B cell (primary cell): ENCODE measurements around the gene RPL22. TPM values are rescaled to one million over a fixed set of nuclear protein-coding genes. Genes with fewer than 3 reads are reported as not detected.

Experiments
- ATAC-seq: fragments of 200-7000 bp; cut with Tn5 transposase; one replicate; pipeline ENCODE4 v1.10.0; 2021; ENCODE audit warnings: low read depth, mild to moderate bottlenecking, moderate number of reproducible peaks, moderate library complexity
- CTCF ChIA-PET: fragments of 350-600 bp; sonication (Branson Sonifier 250); formaldehyde crosslinking; loops from one replicate; lab custom pipeline; 2021; ENCODE audit warnings: antibody characterized with exemption, inconsistent platforms; lab: Charles Lee
- POLR2A ChIA-PET: fragments of 350-600 bp; sonication (Branson Sonifier 250); formaldehyde crosslinking; loops from one replicate; lab custom pipeline; 2021; ENCODE audit warnings: antibody characterized with exemption; lab: Charles Lee
- DNase-seq: peaks from one replicate; pipeline ENCODE4 v3.0.0; 2013
- H2AFZ ChIP-seq: 2 replicates; pipeline ENCODE4 v1.6.1; 2012; ENCODE audit warnings: mild to moderate bottlenecking, low read depth, low read length; ENCODE audit not compliant: insufficient read depth, poor library complexity, severe bottlenecking
- H3K27ac ChIP-seq, 2 donors: 1 replicate in 1 of 2; 2 replicates in 1 of 2; pipeline ENCODE4 v1.5.1; 2012 to 2013; ENCODE audit warnings: low read length in 2 of 2, mild to moderate bottlenecking in 2 of 2, moderate library complexity in 1 of 2
- H3K27me3 ChIP-seq, 4 experiments: fragments of 200-600 bp in 1 of 4; sonication (generic) in 1 of 4; replicated peaks in 1 of 4; 1 replicate in 2 of 4; 2 replicates in 2 of 4; pipeline versions ENCODE4 v1.6.1 to v1.7.0; 2013 to 2016; ENCODE audit warnings: low read length in 3 of 4, mild to moderate bottlenecking in 2 of 4, mixed read lengths in 1 of 4, moderate library complexity in 1 of 4; ENCODE audit not compliant: insufficient read depth in 4 of 4, control insufficient read depth in 3 of 4; ENCODE audit errors: control extremely low read depth in 1 of 4
- H3K36me3 ChIP-seq, 2 experiments: replicated peaks in 1 of 2; 1 replicate in 1 of 2; 2 replicates in 1 of 2; pipeline versions ENCODE4 v1.6.1 to v1.7.1; 2013; ENCODE audit warnings: low read length in 1 of 2; ENCODE audit not compliant: insufficient read depth in 2 of 2, control insufficient read depth in 1 of 2; ENCODE audit errors: control extremely low read depth in 1 of 2, extremely low read depth in 1 of 2
- H3K4me1 ChIP-seq, 2 donors: fragments of 200-600 bp in 1 of 2; sonication (generic) in 1 of 2; 1 replicate in 1 of 2; 2 replicates in 1 of 2; pipeline versions ENCODE4 v1.5.1 to v1.6.1; 2013 to 2017; ENCODE audit warnings: low read length in 2 of 2; ENCODE audit not compliant: control insufficient read depth in 2 of 2, insufficient read depth in 2 of 2
- H3K4me2 ChIP-seq: replicated peaks from 2 replicates; pipeline ENCODE3; 2012; ENCODE audit warnings: mild to moderate bottlenecking, low read depth, low read length; ENCODE audit not compliant: poor library complexity, severe bottlenecking
- H3K4me3 ChIP-seq, 5 experiments: fragments of 200-600 bp in 1 of 5; sonication (generic) in 1 of 5; 1 replicate in 3 of 5; 2 replicates in 2 of 5; pipeline versions ENCODE4 v1.5.1 to v1.7.0; 2011 to 2016; ENCODE audit warnings: low read length in 4 of 5, mild to moderate bottlenecking in 4 of 5, low read depth in 2 of 5, control low read depth in 1 of 5, moderate library complexity in 1 of 5; ENCODE audit not compliant: insufficient read depth in 1 of 5; ENCODE audit errors: control extremely low read depth in 1 of 5, extremely low read depth in 1 of 5
- H3K79me2 ChIP-seq: fragments of 200-600 bp; sonication (generic); one replicate; pipeline ENCODE4 v1.6.0; 2016; ENCODE audit warnings: low read length; ENCODE audit not compliant: control insufficient read depth, insufficient read depth
- H3K9ac ChIP-seq: fragments of 200-600 bp; sonication (generic); 2 replicates; pipeline ENCODE4 v1.6.1; 2017; ENCODE audit warnings: mild to moderate bottlenecking, low read length, moderate library complexity
- H3K9me3 ChIP-seq, 3 donors: one replicate each; pipeline versions ENCODE4 v1.6.1 to v1.7.1; 2013; ENCODE audit warnings: low read length in 2 of 3; ENCODE audit not compliant: control insufficient read depth in 2 of 3, insufficient read depth in 1 of 3; ENCODE audit errors: control extremely low read depth in 1 of 3
- H4K20me1 ChIP-seq: 2 replicates; pipeline ENCODE4 v1.6.0; 2012; ENCODE audit warnings: mild to moderate bottlenecking, low read length; ENCODE audit not compliant: insufficient read depth, control insufficient read depth, poor library complexity, severe bottlenecking
- H3K27ac Mint-ChIP-seq: one replicate; pipeline ENCODE4 v1.8.0; 2021; ENCODE audit warnings: mixed read lengths
- H3K27me3 Mint-ChIP-seq: one replicate; pipeline ENCODE4 v1.8.0; 2021; ENCODE audit warnings: mixed read lengths
- H3K4me1 Mint-ChIP-seq: one replicate; pipeline ENCODE4 v1.8.0; 2021; ENCODE audit warnings: mixed read lengths
- H3K4me3 Mint-ChIP-seq: one replicate; pipeline ENCODE4 v1.8.0; 2021; ENCODE audit warnings: mixed read lengths
- H3K9me3 Mint-ChIP-seq: one replicate; pipeline ENCODE4 v1.8.0; 2022; ENCODE audit warnings: mixed read lengths; ENCODE audit not compliant: insufficient read depth
- EZH2 ChIP-seq: IDR thresholded peaks from 2 replicates; pipeline ENCODE4 v1.6.1; 2012; ENCODE audit warnings: borderline replicate concordance, low read depth, mild to moderate bottlenecking, moderate library complexity, low read length; ENCODE audit not compliant: insufficient read depth, poor library complexity, severe bottlenecking
- WGBS: methylation state at CpG from one replicate; pipeline ENCODE4 v1.1.5; 2013; ENCODE audit warnings: missing lambda C conversion rate; ENCODE audit not compliant: insufficient coverage; 5-methylcytosine and 5-hydroxymethylcytosine counted together
- intact Hi-C: fragments of 100-400 bp; cut with micrococcal nuclease; formaldehyde crosslinking; loops from one replicate; pipeline ENCODE4 v1.10.0; 2022
- polyA plus RNA-seq: library from polyadenylated mRNA; depleted of rRNA; stranded (reverse); fragments of >200 nt; gene quantifications from 2 replicates; pipeline ENCODE4 v1.2.3, GENCODE V29; 2012
- total RNA-seq, 2 donors: library from RNA; stranded (reverse); fragments of 120-200 nt in 1 of 2; gene quantifications; 1 replicate in 1 of 2; 2 replicates in 1 of 2; pipeline versions ENCODE4 v1.2.3 to v1.2.4, GENCODE V29; 2013 to 2022
- TF ChIP-seq, protein P1 (sequence below): fragments of 200-600 bp; IDR thresholded peaks from one replicate; pipeline ENCODE4 v1.8.0; 2022; ENCODE audit warnings: antibody characterized with exemption, mild to moderate bottlenecking

The RPL22 gene
- total and polyA plus RNA-seq, 2 donors (not counting 1 experiment from before 2014, with no cell fraction given): 70.9 to 471 TPM

- ChIA-PET CTCF (no interaction called here), POLR2A (no interaction called here)
- H3K27me3 Mint-ChIP-seq: peaks cover 19% of the 10 kb centered on the region
- no peak overlapping the region for H3K27ac Mint-ChIP-seq
- whole genome bisulfite sequencing: 92% methylated on average over 6 of the region's 7 CpGs
- no peaks in the 10 kb centered on the region for H3K9me3 Mint-ChIP-seq
- peaks cover 7% of the 10 kb centered on the region for H3K4me1 Mint-ChIP-seq
- DNase-seq: no peak
- intact Hi-C loops: no loop called here
- Histone ChIP-seq H3K4me1 (peaks cover 11 to 12% of the 10 kb centered on the region in 2 donors), H2AFZ (no peak overlapping the region), H3K27ac (no peak overlapping the region), H3K79me2 (no peaks in the 10 kb centered on the region), H3K9ac (no peak overlapping the region), H3K36me3 (no peaks in the 10 kb centered on the region), H4K20me1 (no peaks in the 10 kb centered on the region), H3K4me2 (no peak overlapping the region), H3K9me3 (peaks cover 0 to 4% (median 0%) of the 10 kb centered on the region in 3 donors), H3K27me3 (peaks cover 0 to 14% (median 2%) of the 10 kb centered on the region in 4 experiments), H3K4me3 (no peak overlapping the region)
- TF ChIP-seq, protein P1, sequence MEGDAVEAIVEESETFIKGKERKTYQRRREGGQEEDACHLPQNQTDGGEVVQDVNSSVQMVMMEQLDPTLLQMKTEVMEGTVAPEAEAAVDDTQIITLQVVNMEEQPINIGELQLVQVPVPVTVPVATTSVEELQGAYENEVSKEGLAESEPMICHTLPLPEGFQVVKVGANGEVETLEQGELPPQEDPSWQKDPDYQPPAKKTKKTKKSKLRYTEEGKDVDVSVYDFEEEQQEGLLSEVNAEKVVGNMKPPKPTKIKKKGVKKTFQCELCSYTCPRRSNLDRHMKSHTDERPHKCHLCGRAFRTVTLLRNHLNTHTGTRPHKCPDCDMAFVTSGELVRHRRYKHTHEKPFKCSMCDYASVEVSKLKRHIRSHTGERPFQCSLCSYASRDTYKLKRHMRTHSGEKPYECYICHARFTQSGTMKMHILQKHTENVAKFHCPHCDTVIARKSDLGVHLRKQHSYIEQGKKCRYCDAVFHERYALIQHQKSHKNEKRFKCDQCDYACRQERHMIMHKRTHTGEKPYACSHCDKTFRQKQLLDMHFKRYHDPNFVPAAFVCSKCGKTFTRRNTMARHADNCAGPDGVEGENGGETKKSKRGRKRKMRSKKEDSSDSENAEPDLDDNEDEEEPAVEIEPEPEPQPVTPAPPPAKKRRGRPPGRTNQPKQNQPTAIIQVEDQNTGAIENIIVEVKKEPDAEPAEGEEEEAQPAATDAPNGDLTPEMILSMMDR: no peak
- no peak for TF ChIP-seq EZH2
- no peak overlapping the region for H3K4me3 Mint-ChIP-seq
- ATAC-seq: no peak
Measured at GRCh38 chr1:6152882-6153281, 46.5 kb downstream of the RPL22 start.

DNA sequence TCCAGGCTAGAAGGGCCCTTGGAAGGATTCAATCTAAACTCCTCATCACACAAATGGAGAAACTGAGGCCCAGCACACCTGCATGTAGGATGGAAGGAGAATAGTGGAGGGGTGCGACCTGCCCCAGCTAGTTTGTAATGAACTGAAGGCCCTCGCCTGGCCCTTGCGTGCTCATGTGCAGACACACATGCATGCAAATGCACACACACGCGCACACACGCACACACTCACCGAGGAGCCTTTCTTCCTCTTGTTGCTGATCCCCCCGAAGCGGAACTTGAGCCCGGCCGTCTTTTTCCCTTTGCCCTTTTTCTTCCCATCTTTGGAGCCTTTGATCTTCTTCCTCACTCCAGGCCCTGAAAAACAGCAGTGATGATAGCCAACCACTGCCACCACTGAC lies 47.2 kb downstream of the RPL22 start:
- no peak for TF ChIP-seq EZH2
- TF ChIP-seq, protein P1: no peak
- Histone ChIP-seq H3K9ac (no peak overlapping the region), H3K27ac (no peak overlapping the region), H3K79me2 (no peaks in the 10 kb centered on the region), H2AFZ (no peak overlapping the region), H3K27me3 (peaks cover 0 to 18% (median 2%) of the 10 kb centered on the region in 4 experiments), H3K4me3 (no peak overlapping the region), H3K4me2 (no peak overlapping the region), H4K20me1 (no peaks in the 10 kb centered on the region), H3K4me1 (peaks cover 11 to 12% of the 10 kb centered on the region in 2 donors), H3K9me3 (peaks cover 0 to 4% (median 0%) of the 10 kb centered on the region in 3 donors), H3K36me3 (no peaks in the 10 kb centered on the region)
- H3K27me3 Mint-ChIP-seq: peaks cover 16% of the 10 kb centered on the region
- ATAC-seq: no peak
- no peaks in the 10 kb centered on the region for H3K9me3 Mint-ChIP-seq
- ChIA-PET POLR2A (no interaction called here), CTCF (interaction anchor here (0.5 kb wide), 1 partner anchor 238 kb away, joined by 3 read pairs; no protein-coding TSS in a partner anchor)
- intact Hi-C loops: no loop called here
- no peak overlapping the region for H3K27ac Mint-ChIP-seq
- H3K4me1 Mint-ChIP-seq: peaks cover 7% of the 10 kb centered on the region
- no peak for DNase-seq
- WGBS: 74% methylated on average over 10 of the region's 11 CpGs
- no peak overlapping the region for H3K4me3 Mint-ChIP-seq
